Stomach (tissue), 4 donors: ENCODE measurements around the gene CHCHD4.

Experiments used
- CTCF ChIP-seq, 7 experiments: fragments of 450-650 bp in 4 of 7; fragments of 200-600 bp in 3 of 7; sonication (generic) in 3 of 7; IDR thresholded peaks; one replicate each; pipeline ENCODE4 v1.5.1; 2016 to 2019; ENCODE audit warnings: antibody characterized with exemption in 7 of 7, control low read depth in 2 of 7, mild to moderate bottlenecking in 1 of 7
- EP300 ChIP-seq: sonication (generic); formaldehyde crosslinking; IDR thresholded peaks from one replicate; pipeline ENCODE4 v1.6.1; 2017; ENCODE audit warnings: antibody characterized with exemption
- POLR2A ChIP-seq, 4 donors: fragments of 450-650 bp; IDR thresholded peaks; one replicate each; pipeline ENCODE4 v1.6.1; 2016; ENCODE audit warnings: antibody characterized with exemption in 4 of 4, control low read depth in 2 of 4, mild to moderate bottlenecking in 1 of 4, moderate library complexity in 1 of 4

- no peak for TF ChIP-seq CTCF (IDR thresholded peaks at IDR 0.05)
- no peak for TF ChIP-seq POLR2A (IDR thresholded peaks at IDR 0.05)
- no peak for TF ChIP-seq EP300
Observed at GRCh38 chr3:14147617-14148016, 22.9 kb upstream of the CHCHD4 start.
